ENCODE data around the gene CCN2.

The CCN2 gene

GRCh38 chr6:131967948-131968347 is 16.8 kb upstream of the CCN2 start:
- in situ Hi-C loops (cut with HindIII; ENCODE audit: low sequenced_read_pairs) = no loop called here

GRCh38 chr6:131966443-131966842 is 15.3 kb upstream of the CCN2 start:
- in situ Hi-C loops (cut with HindIII; ENCODE audit: low sequenced_read_pairs) = no loop called here

DNA sequence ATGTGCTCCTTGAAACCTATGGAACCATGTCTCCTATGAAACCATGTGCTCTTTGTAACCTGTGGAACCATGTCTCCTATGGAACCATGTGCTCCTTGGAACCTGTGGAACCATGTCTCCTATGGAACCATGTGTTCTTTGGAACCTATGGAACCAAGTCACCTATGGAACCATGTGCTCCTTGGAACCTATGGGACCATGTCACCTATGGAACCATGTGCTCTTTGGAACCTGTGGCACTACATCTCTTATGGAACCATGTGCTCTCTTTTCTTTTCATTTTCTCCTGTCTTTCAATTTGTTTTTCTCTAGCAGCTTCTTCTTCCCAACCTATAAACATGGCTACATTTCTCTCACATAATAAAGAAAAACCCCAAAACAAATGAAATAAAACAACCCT is 11.9 kb upstream of the CCN2 start:
- in situ Hi-C loops (cut with HindIII; ENCODE audit: low sequenced_read_pairs) = no loop called here

DNA sequence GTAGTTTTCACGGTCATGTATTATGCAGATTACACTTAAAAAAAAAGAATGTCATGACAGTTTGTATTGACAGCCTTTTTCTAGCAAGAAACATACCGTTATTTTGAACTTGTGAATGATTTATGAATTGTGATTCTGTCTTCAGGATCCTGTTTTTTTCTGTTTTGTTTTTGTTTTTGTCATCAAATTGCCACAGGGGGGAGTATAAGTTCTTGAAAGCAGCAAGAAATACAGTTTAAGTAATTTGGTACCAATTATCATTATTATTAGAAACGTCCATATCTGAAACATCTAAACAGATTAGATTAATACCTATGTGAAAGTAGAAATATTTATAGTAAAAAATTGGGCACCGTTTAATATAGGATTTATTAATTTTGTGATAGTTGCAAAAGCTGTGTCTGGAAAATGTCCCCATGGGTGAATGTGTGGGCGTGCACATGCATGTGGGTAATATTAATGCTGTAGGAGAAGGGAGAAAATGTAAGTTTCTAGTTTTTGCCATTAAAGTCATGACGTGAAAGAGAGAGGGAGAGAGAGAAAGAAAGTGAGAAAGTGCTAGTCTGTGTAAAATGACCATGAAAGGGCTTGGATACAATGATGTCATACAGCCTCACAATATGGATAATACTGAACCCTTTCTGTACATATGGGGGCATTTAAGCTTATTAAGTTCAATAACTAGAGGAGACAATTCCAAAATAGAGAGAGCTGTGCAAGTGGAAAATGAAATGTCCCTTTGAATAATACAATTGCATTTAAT is 9.4 kb upstream of the CCN2 start:
- in situ Hi-C loops (cut with HindIII; ENCODE audit: low sequenced_read_pairs) = no loop called here

DNA sequence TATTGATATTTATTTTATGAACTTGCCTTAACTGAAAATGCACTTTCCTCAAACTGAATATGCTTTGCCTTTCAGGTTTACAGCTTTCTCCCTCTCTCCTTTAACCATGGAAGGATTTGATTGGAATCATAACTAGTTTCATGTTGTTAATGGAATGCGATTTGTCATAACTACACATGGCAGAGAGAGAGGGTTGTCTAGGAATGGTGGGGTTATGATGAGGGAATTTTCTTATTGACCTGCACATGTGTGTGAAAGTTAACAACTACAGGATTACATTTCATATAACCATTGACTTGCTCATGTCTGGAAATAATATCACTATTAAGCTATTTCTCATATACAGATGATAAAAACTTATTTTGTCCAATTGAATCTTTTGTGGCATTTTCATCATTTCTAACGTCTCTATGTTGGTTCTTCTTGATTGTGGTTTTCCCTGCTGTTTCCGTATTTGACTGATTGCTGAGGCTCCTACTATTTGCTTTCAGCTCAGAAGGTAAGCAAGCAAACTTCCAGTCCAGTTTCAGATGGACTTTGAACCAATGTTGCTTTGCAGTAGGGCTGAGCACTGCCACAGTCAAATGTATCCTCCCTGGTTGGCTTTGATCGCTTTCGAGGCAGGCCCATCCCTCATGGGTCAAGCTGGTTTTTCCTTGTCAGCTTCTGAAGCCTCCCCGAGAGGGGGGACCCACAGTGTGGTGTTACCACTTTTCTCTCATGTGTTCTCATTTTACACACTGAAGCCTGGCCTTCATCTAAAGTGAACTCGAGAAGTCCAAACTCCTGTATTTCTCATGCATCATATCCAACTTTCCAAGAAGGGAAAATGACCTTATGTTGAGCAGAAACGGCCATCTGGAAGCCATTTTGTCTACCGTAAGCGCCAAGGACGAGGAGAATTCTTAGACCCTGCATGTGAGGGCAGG is 7.6 kb upstream of the CCN2 start:
- in situ Hi-C loops (cut with HindIII; ENCODE audit: low sequenced_read_pairs) = no loop called here

GRCh38 chr6:131958095-131958494 is 6.9 kb upstream of the CCN2 start:
- in situ Hi-C loops (cut with HindIII; ENCODE audit: low sequenced_read_pairs) = no loop called here

DNA sequence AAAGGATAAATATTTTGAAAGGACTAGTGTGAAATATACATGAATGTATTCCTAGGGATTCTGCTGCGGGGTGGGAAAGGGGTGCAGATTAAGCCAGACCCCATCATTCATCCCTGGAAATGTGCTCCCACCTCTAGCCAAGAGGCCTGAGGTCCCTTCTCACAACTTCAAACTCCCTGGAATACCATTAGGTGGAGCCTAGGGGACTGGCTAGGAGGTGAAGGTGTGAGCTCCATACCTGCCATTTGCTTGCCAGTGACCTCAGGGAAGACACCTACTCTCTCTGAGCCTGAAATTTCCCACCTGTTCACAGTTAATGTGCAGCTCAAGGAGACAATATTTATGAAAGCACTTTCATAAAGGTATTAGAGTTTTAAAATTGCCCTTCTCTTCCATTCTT is 4.7 kb upstream of the CCN2 start:
- in situ Hi-C loops (cut with HindIII; ENCODE audit: low sequenced_read_pairs) = no loop called here

- in situ Hi-C loops (cut with HindIII; ENCODE audit: low sequenced_read_pairs) = no loop called here
These were observed 4.0 kb upstream of the CCN2 start for GRCh38 chr6:131955192-131955591.

DNA sequence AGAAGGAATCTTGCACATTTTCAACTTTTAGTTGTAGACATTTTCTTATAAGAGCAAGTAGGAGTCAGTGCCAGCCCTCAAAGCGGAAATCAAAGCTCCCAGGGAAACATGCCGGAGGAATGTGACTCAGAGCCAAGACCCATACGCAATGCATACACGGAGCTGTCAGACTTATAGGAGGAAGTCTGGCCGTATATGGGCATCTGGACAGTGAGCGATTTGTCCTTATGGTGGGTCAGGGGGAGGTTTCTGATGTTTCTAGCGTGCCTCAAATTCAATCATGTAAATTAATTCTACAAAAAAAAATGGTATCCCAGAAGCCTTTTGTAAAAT is 3.6 kb upstream of the CCN2 start:
- in situ Hi-C loops (cut with HindIII; ENCODE audit: low sequenced_read_pairs) = no loop called here

GRCh38 chr6:131954059-131954774 is 3.0 kb upstream of the CCN2 start:
- in situ Hi-C loops (cut with HindIII; ENCODE audit: low sequenced_read_pairs) = no loop called here

DNA sequence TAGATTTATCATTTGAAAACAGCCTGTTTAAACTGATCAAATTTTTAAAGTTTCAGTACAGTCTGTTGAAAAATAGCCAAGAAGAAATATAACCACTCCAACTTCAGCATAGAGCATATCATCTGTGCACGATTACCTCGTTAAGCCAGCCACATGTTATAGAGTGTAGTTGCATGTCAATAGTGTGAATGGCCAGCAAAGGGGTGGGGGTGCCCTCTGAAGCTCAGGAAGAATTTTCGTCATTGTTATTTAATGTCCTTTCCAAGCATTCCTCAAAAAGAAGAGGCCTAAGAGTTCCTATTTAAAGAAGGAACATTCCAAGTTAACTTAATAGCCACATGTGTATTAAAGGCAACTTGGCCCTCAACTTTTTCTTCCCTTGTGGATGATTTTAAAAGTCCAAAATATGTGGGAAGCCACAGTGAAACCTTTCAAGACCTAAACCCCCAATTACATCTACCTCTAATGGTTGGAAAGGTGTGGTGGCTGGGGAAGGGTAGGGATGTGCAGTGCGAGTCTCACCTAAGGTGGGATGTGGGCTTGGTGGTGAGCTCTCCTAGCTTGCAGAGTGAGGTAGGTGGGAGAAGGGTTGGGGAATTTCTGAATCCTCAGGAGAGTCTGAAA is 1.8 kb upstream of the CCN2 start:
- in situ Hi-C loops (cut with HindIII; ENCODE audit: low sequenced_read_pairs) = no loop called here

DNA sequence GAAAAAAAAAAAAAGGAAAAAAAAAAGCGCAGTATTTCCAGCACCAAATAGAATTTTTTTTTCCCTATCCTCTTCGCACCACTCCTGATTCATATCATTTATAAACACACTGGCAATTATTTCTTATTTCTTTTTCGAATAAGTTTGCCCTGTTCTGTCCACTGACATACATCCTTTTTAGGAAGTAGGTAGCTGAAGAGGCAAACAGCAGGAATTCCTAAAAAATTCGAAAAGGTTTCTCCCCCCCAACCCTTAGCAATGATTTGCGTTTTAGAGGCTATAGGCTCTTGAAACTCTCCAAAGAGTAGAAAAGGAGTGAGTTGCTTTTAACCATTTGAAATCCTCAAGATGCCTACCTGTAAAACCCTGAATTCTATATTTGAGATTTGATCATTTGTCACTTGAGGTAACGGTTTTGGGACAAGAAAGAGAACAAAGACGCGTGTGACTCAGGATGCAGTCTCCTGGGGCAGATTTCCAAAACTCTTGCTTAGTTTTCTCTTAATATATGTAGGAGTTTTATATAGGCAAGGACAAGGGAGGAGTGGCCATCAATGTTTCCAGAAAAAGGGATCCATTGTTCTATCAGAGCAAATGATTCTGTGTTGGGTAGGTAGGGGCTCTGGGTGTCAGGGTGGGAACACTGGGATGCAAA is 531 bp upstream of the CCN2 start:
- in situ Hi-C loops (cut with HindIII; ENCODE audit: low sequenced_read_pairs) = no loop called here

GRCh38 chr6:131949909-131950766 is 1.0 kb downstream of the CCN2 start:
- in situ Hi-C loops (cut with HindIII; ENCODE audit: low sequenced_read_pairs) = no loop called here

- in situ Hi-C loops (cut with HindIII; ENCODE audit: low sequenced_read_pairs) = no loop called here
These were observed 1.6 kb downstream of the CCN2 start for GRCh38 chr6:131949620-131949908.

DNA sequence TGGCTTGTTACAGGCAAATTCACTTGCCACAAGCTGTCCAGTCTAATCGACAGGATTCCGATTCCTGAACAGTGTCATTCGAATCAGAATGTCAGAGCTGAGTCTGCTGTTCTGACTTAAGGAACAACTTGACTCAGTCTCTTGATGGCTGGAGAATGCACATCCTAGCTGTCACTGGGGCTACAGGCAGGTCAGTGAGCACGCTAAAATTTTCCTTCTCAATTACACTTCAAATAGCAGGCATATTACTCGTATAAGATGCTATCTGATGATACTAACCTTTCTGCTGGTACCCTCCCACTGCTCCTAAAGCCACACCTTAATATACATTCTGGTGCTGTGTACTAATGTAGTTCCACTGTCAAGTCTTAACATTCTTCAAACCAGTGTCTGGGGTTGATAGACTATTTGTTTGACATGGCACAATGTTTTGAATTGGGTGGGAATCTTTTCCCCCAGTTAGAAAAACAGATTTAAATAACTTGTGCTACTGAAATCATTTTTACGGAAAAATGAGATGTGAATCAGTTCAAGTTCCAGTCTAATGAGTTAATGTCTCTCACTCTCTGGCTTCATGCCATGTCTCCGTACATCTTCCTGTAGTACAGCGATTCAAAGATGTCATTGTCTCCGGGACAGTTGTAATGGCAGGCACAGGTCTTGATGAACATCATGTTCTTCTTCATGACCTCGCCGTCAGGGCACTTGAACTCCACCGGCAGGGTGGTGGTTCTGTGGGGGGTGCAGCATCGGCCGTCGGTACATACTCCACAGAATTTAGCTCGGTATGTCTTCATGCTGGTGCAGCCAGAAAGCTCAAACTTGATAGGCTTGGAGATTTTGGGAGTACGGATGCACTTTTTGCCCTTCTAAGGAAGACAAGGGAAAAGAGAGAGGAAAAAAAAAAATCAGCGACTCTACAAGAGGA is 2.2 kb downstream of the CCN2 start:
- in situ Hi-C loops (cut with HindIII; ENCODE audit: low sequenced_read_pairs) = no loop called here

DNA sequence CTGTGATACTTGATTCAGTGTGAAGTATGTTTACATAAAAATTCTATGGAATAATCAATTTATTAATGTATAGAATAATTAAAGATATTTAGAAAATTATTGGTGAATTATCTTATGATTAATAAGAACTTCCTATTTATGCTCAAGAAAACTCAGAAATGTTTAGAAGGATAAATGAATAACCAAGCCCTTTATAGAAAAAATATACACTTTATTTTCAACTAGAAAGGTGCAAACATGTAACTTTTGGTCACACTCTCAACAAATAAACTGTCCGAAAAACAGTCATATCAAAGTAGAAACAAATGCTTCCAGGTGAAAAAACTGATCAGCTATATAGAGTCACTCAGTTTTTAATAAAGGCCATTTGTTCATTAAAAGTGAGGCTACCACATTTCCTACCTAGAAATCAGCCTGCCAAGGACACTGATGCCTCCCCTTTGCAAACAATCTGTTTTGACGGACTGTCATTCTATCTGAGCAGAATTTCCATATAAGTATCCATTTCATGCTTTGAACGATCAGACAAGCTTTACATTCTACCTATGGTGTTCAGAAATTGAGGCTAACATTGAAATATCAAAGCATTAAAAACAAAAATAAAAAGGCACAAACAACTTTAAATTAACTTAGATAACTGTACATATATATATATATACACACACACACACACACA is 3.0 kb downstream of the CCN2 start:
- in situ Hi-C loops (cut with HindIII; ENCODE audit: low sequenced_read_pairs) = no loop called here

- in situ Hi-C loops (cut with HindIII; ENCODE audit: low sequenced_read_pairs) = no loop called here
These were observed 3.9 kb downstream of the CCN2 start for GRCh38 chr6:131946992-131947955.
